Measurements from ENCODE around the gene RNASE1. TPM values are rescaled to one million over a fixed set of nuclear protein-coding genes. Genes with fewer than 3 reads are reported as not detected.

The RNASE1 gene
- polyA plus RNA-seq, 1 experiment, result not detected

- TF ChIP-seq CTCF (IDR thresholded peaks at IDR 0.05; ENCODE audit: low read depth, low read length), result no peak
- no peaks in the 10 kb centered on the region for H3K9me3 ChIP-seq (ENCODE audit: control insufficient read depth, insufficient read depth, low read length)
- no peak for DNase-seq (ENCODE audit: low read depth, low spot score)
- POLR2A ChIA-PET, result no interaction called here
- H3K27me3 ChIP-seq (ENCODE audit: control insufficient read depth, insufficient read depth, low read length), result no peaks in the 10 kb centered on the region
- CTCF ChIA-PET, result no interaction called here
- no peak overlapping the region for H3K4me3 ChIP-seq (ENCODE audit: low read depth, low read length)
- no peak overlapping the region for H3K27ac ChIP-seq (ENCODE audit: low read depth, low read length)
Measured at GRCh38 chr14:20805485-20805884, 2.8 kb upstream of the RNASE1 start.

- ChIA-PET POLR2A (no interaction called here), CTCF (no interaction called here)
- no peak for TF ChIP-seq CTCF (IDR thresholded peaks at IDR 0.05; ENCODE audit: low read depth, low read length)
- no peak overlapping the region for H3K4me3 ChIP-seq (ENCODE audit: low read depth, low read length)
- no peak for DNase-seq (ENCODE audit: low read depth, low spot score)
- no peak overlapping the region for H3K27ac ChIP-seq (ENCODE audit: low read depth, low read length)
- no peaks in the 10 kb centered on the region for H3K9me3 ChIP-seq (ENCODE audit: control insufficient read depth, insufficient read depth, low read length)
- no peaks in the 10 kb centered on the region for H3K27me3 ChIP-seq (ENCODE audit: control insufficient read depth, insufficient read depth, low read length)
Measured at GRCh38 chr14:20803223-20803622, 579 bp upstream of the RNASE1 start.

GRCh38 chr14:20801726-20802125 is 918 bp downstream of the RNASE1 start:
- DNase-seq (ENCODE audit: low read depth, low spot score), result no peak
- TF ChIP-seq CTCF (IDR thresholded peaks at IDR 0.05; ENCODE audit: low read depth, low read length), result no peak
- Histone ChIP-seq H3K4me3 (ENCODE audit: low read depth, low read length) (no peak overlapping the region), H3K9me3 (ENCODE audit: control insufficient read depth, insufficient read depth, low read length) (no peaks in the 10 kb centered on the region), H3K27me3 (ENCODE audit: control insufficient read depth, insufficient read depth, low read length) (no peaks in the 10 kb centered on the region), H3K27ac (ENCODE audit: low read depth, low read length) (no peak overlapping the region)
- CTCF ChIA-PET, result no interaction called here
- POLR2A ChIA-PET, result no interaction called here

GRCh38 chr14:20799892-20800544 is 2.6 kb downstream of the RNASE1 start:
- no peak overlapping the region for H3K27ac ChIP-seq (ENCODE audit: low read depth, low read length)
- no peaks in the 10 kb centered on the region for H3K9me3 ChIP-seq (ENCODE audit: control insufficient read depth, insufficient read depth, low read length)
- POLR2A ChIA-PET, result no interaction called here
- no peak for DNase-seq (ENCODE audit: low read depth, low spot score)
- TF ChIP-seq CTCF (IDR thresholded peaks at IDR 0.05; ENCODE audit: low read depth, low read length), result no peak
- no peak overlapping the region for H3K4me3 ChIP-seq (ENCODE audit: low read depth, low read length)
- CTCF ChIA-PET, result interaction anchor here (1.0 kb wide), 1 partner anchor 58 kb away, joined by 3 read pairs; no protein-coding TSS in a partner anchor
- H3K27me3 ChIP-seq (ENCODE audit: control insufficient read depth, insufficient read depth, low read length), result no peaks in the 10 kb centered on the region

GRCh38 chr14:20799456-20799891 is 3.2 kb downstream of the RNASE1 start:
- TF ChIP-seq CTCF (IDR thresholded peaks at IDR 0.05; ENCODE audit: low read depth, low read length), result no peak
- ChIA-PET CTCF (no interaction called here), POLR2A (no interaction called here)
- H3K27ac ChIP-seq (ENCODE audit: low read depth, low read length), result no peak overlapping the region
- H3K9me3 ChIP-seq (ENCODE audit: control insufficient read depth, insufficient read depth, low read length), result no peaks in the 10 kb centered on the region
- no peaks in the 10 kb centered on the region for H3K27me3 ChIP-seq (ENCODE audit: control insufficient read depth, insufficient read depth, low read length)
- no peak overlapping the region for H3K4me3 ChIP-seq (ENCODE audit: low read depth, low read length)
- DNase-seq (ENCODE audit: low read depth, low spot score), result no peak

Measured in AG04450 (cell line).